ENCODE results near the gene WDFY3.

Gene WDFY3

GRCh38 chr4:84967243-84967690 lies 777 bp upstream of the WDFY3 start:
- peaks cover 0 to 34% (median 24%) of the 10 kb centered on the region in 5 donors for H3K4me1 ChIP-seq (ENCODE audit: control insufficient read depth in 5 of 5, insufficient read depth in 5 of 5, low read length in 5 of 5)
- H3K9ac ChIP-seq (ENCODE audit: low read length in 5 of 5) = peak overlapping the region; percentile 65 to 91 (median 86)
- peak overlapping the region; percentile 80 to 95 (median 87) for H3K4me3 ChIP-seq (ENCODE audit: low read depth in 1 of 5, low read length in 5 of 5)
- no peaks in the 10 kb centered on the region for H3K9me3 ChIP-seq (ENCODE audit: control insufficient read depth in 5 of 5, low read length in 5 of 5)
- H3K27me3 ChIP-seq (ENCODE audit: control insufficient read depth in 5 of 5, insufficient read depth in 4 of 5, low read length in 5 of 5) = no peaks in the 10 kb centered on the region
- peak overlapping the region; percentile 92 for H3K27ac ChIP-seq (ENCODE audit: low read depth, low read length)
- no peaks in the 10 kb centered on the region for H3K36me3 ChIP-seq (ENCODE audit: control insufficient read depth in 5 of 5, insufficient read depth in 5 of 5, low read length in 5 of 5)

DNA sequence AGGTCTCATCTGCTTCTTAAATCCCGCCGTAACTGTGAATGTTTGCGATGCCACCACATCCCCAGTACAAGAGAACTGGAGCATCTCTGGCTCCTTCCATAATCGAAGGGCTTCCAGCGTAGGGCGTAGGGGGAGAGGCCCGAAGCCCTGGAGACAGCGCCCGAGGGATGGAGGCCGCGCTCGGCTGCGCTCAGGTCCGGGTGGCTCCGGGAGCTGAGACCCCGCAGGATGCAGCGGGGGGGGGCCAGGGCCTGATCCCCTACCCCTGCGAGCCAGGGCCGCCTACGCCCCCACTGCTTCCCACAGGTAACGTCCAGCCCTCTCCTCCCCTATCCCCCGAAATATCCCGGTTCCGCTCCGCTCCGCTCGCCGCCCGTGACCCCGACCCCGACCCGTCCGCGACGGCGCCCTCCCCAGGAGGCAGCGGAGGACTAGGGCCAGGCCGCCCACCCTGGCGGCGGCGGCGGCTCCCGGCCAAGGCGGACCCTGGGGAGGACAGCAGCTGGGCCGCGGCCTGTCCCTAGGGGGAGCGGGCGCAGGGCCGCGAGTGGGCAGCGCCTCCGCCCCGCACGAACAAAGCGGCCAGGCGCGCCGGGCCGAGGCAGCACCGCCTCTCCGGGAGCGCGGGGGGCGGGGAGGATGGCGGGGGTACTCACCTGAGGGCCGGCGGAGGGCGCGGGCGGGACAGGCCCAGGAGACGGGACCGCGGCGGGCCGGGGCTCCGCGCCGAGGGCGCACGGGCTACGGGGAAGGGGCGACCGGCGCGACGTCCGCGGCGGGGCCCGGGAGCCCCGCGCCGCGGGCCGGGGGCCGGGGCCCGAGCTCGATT lies 723 bp downstream of the WDFY3 start:
- H3K9me3 ChIP-seq (ENCODE audit: control insufficient read depth in 5 of 5, low read length in 5 of 5) = no peaks in the 10 kb centered on the region
- H3K9ac ChIP-seq (ENCODE audit: low read length in 5 of 5) = peak overlapping the region; percentile 79 to 89 (median 83)
- no peaks in the 10 kb centered on the region for H3K27me3 ChIP-seq (ENCODE audit: control insufficient read depth in 5 of 5, insufficient read depth in 4 of 5, low read length in 5 of 5)
- peak overlapping the region; percentile 79 to 95 (median 87) for H3K4me3 ChIP-seq (ENCODE audit: low read depth in 1 of 5, low read length in 5 of 5)
- no peaks in the 10 kb centered on the region for H3K36me3 ChIP-seq (ENCODE audit: control insufficient read depth in 5 of 5, insufficient read depth in 5 of 5, low read length in 5 of 5)
- peaks cover 0 to 31% (median 24%) of the 10 kb centered on the region in 5 donors for H3K4me1 ChIP-seq (ENCODE audit: control insufficient read depth in 5 of 5, insufficient read depth in 5 of 5, low read length in 5 of 5)
- peak overlapping the region; percentile 92 for H3K27ac ChIP-seq (ENCODE audit: low read depth, low read length)

DNA sequence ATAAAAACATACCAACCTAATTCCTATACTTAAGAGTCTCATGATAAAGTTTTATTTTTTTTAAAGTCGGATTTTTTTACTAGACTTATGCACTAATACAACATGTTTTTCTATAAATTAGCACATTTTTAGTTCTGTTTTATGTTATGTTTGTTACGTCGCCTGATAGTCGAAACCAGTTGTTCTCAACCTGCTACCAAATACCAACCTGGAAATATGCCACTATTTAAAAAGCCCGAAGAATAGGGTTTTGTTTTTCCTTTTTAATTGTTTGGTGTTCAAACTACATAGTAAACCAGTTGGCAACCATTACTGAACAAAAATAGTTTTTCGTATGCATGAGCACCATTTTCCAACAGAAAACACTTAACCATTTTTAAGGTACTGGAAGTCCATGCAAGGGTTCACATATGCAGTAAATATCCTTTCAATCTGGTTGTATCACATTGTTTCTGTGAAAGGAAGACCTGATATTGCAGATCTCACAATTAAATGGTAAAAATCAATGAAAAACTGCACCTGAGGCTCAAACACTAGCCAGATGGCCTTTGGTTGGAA lies 1.4 kb downstream of the WDFY3 start:
- H3K9me3 ChIP-seq (ENCODE audit: control insufficient read depth in 5 of 5, low read length in 5 of 5) = no peaks in the 10 kb centered on the region
- no peaks in the 10 kb centered on the region for H3K27me3 ChIP-seq (ENCODE audit: control insufficient read depth in 5 of 5, insufficient read depth in 4 of 5, low read length in 5 of 5)
- H3K36me3 ChIP-seq (ENCODE audit: control insufficient read depth in 5 of 5, insufficient read depth in 5 of 5, low read length in 5 of 5) = no peaks in the 10 kb centered on the region
- peak overlapping the region; percentile 72 to 87 (median 80) for H3K9ac ChIP-seq (ENCODE audit: low read length in 5 of 5)
- H3K4me1 ChIP-seq (ENCODE audit: control insufficient read depth in 5 of 5, insufficient read depth in 5 of 5, low read length in 5 of 5) = peaks cover 0 to 31% (median 24%) of the 10 kb centered on the region in 5 donors
- H3K27ac ChIP-seq (ENCODE audit: low read depth, low read length) = peak overlapping the region; percentile 79
- peak overlapping the region; percentile 79 to 95 (median 87) for H3K4me3 ChIP-seq (ENCODE audit: low read depth in 1 of 5, low read length in 5 of 5)

DNA sequence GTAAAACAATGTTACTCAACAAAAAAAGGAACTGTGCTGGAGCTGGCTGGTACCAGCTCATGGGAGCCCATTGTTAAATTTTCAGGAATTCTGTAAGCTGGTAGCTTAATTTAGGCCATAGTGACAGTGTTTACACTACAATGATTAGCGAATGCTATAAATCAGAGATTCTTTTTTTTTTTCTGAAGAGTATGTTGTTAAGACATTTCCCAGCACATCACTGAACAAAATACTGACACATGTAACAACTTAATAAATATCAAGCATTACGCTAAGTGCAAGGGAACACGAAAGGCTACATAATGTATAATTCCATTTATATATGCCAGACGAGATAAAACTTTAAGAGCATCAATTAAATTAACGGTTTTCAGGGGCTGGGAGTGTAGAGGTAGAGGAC lies 4.4 kb downstream of the WDFY3 start:
- H3K4me3 ChIP-seq (ENCODE audit: low read depth in 1 of 5, low read length in 5 of 5) = no peak overlapping the region
- no peak overlapping the region for H3K27ac ChIP-seq (ENCODE audit: low read depth, low read length)
- H3K36me3 ChIP-seq (ENCODE audit: control insufficient read depth in 5 of 5, insufficient read depth in 5 of 5, low read length in 5 of 5) = no peaks in the 10 kb centered on the region
- H3K27me3 ChIP-seq (ENCODE audit: control insufficient read depth in 5 of 5, insufficient read depth in 4 of 5, low read length in 5 of 5) = no peaks in the 10 kb centered on the region
- peaks cover 0 to 23% (median 19%) of the 10 kb centered on the region in 5 donors for H3K4me1 ChIP-seq (ENCODE audit: control insufficient read depth in 5 of 5, insufficient read depth in 5 of 5, low read length in 5 of 5)
- H3K9me3 ChIP-seq (ENCODE audit: control insufficient read depth in 5 of 5, low read length in 5 of 5) = no peaks in the 10 kb centered on the region
- no peak overlapping the region for H3K9ac ChIP-seq (ENCODE audit: low read length in 5 of 5)

- Histone ChIP-seq H3K4me1 (ENCODE audit: control insufficient read depth in 5 of 5, insufficient read depth in 5 of 5, low read length in 5 of 5) (peaks cover 0 to 18% (median 5%) of the 10 kb centered on the region in 5 donors), H3K27ac (ENCODE audit: low read depth, low read length) (no peak overlapping the region), H3K36me3 (ENCODE audit: control insufficient read depth in 5 of 5, insufficient read depth in 5 of 5, low read length in 5 of 5) (no peaks in the 10 kb centered on the region), H3K4me3 (ENCODE audit: low read depth in 1 of 5, low read length in 5 of 5) (no peak overlapping the region), H3K9me3 (ENCODE audit: control insufficient read depth in 5 of 5, low read length in 5 of 5) (no peaks in the 10 kb centered on the region), H3K27me3 (ENCODE audit: control insufficient read depth in 5 of 5, insufficient read depth in 4 of 5, low read length in 5 of 5) (no peaks in the 10 kb centered on the region), H3K9ac (ENCODE audit: low read length in 5 of 5) (no peak overlapping the region)
Measured at GRCh38 chr4:84958434-84958833, 8.1 kb downstream of the WDFY3 start.

GRCh38 chr4:84957514-84958420 lies 8.7 kb downstream of the WDFY3 start:
- Histone ChIP-seq H3K27me3 (ENCODE audit: control insufficient read depth in 5 of 5, insufficient read depth in 4 of 5, low read length in 5 of 5) (no peaks in the 10 kb centered on the region), H3K4me1 (ENCODE audit: control insufficient read depth in 5 of 5, insufficient read depth in 5 of 5, low read length in 5 of 5) (peaks cover 0 to 18% (median 5%) of the 10 kb centered on the region in 5 donors)

GRCh38 chr4:84956014-84956413 lies 10.5 kb downstream of the WDFY3 start:
- H3K27me3 ChIP-seq (ENCODE audit: control insufficient read depth in 5 of 5, insufficient read depth in 4 of 5, low read length in 5 of 5) = no peaks in the 10 kb centered on the region
- no peak overlapping the region for H3K27ac ChIP-seq (ENCODE audit: low read depth, low read length)
- H3K9me3 ChIP-seq (ENCODE audit: control insufficient read depth in 5 of 5, low read length in 5 of 5) = no peaks in the 10 kb centered on the region
- no peaks in the 10 kb centered on the region for H3K36me3 ChIP-seq (ENCODE audit: control insufficient read depth in 5 of 5, insufficient read depth in 5 of 5, low read length in 5 of 5)
- no peak overlapping the region for H3K9ac ChIP-seq (ENCODE audit: low read length in 5 of 5)
- H3K4me3 ChIP-seq (ENCODE audit: low read depth in 1 of 5, low read length in 5 of 5) = no peak overlapping the region
- H3K4me1 ChIP-seq (ENCODE audit: control insufficient read depth in 5 of 5, insufficient read depth in 5 of 5, low read length in 5 of 5) = peaks cover 0 to 20% (median 5%) of the 10 kb centered on the region in 5 donors

More at GRCh38 chr4:84957514-84958420, 8.7 kb downstream of the WDFY3 start:
- H3K9ac ChIP-seq (ENCODE audit: low read length in 5 of 5) = no peak overlapping the region
- no peaks in the 10 kb centered on the region for H3K9me3 ChIP-seq (ENCODE audit: control insufficient read depth in 5 of 5, low read length in 5 of 5)
- H3K27ac ChIP-seq (ENCODE audit: low read depth, low read length) = no peak overlapping the region
- no peaks in the 10 kb centered on the region for H3K36me3 ChIP-seq (ENCODE audit: control insufficient read depth in 5 of 5, insufficient read depth in 5 of 5, low read length in 5 of 5)
- no peak overlapping the region for H3K4me3 ChIP-seq (ENCODE audit: low read depth in 1 of 5, low read length in 5 of 5)

DNA sequence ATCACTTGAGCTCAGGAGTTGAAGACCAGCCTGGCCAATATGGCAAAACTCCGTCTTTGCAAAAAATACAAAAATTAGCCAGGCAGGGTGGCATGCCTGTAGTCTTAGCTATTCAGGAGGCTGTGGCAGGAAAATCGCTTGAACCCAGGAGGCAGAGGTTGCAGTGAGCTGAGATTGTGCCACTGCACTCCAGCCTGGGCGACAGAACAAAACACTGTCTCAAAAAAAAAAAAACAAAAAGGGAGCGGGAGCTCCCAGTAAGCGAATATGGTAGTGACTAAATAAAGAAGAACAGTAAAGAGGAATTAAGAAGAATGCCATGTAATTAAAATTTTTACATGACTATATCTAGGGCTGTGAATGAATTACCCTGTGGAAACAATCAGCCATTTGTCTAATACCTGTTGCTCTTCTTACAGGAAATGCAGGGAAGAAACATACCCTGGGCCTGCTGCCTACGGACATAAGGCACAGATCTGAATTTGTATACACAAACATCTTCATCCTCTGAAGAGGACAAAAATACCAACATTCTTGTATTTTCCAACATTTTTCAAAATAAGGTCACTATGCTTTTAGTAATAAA lies 11.4 kb downstream of the WDFY3 start:
- Histone ChIP-seq H3K36me3 (ENCODE audit: control insufficient read depth in 5 of 5, insufficient read depth in 5 of 5, low read length in 5 of 5) (no peaks in the 10 kb centered on the region), H3K27me3 (ENCODE audit: control insufficient read depth in 5 of 5, insufficient read depth in 4 of 5, low read length in 5 of 5) (no peaks in the 10 kb centered on the region), H3K9me3 (ENCODE audit: control insufficient read depth in 5 of 5, low read length in 5 of 5) (no peaks in the 10 kb centered on the region), H3K4me1 (ENCODE audit: control insufficient read depth in 5 of 5, insufficient read depth in 5 of 5, low read length in 5 of 5) (peaks cover 0 to 23% (median 5%) of the 10 kb centered on the region in 5 donors), H3K4me3 (ENCODE audit: low read depth in 1 of 5, low read length in 5 of 5) (no peak overlapping the region), H3K27ac (ENCODE audit: low read depth, low read length) (no peak overlapping the region), H3K9ac (ENCODE audit: low read length in 5 of 5) (no peak overlapping the region)

GRCh38 chr4:84952776-84953175 lies 13.7 kb downstream of the WDFY3 start:
- H3K9me3 ChIP-seq (ENCODE audit: control insufficient read depth in 5 of 5, low read length in 5 of 5) = no peaks in the 10 kb centered on the region
- peaks cover 0 to 32% (median 18%) of the 10 kb centered on the region in 5 donors for H3K4me1 ChIP-seq (ENCODE audit: control insufficient read depth in 5 of 5, insufficient read depth in 5 of 5, low read length in 5 of 5)
- no peak overlapping the region for H3K4me3 ChIP-seq (ENCODE audit: low read depth in 1 of 5, low read length in 5 of 5)
- no peaks in the 10 kb centered on the region for H3K36me3 ChIP-seq (ENCODE audit: control insufficient read depth in 5 of 5, insufficient read depth in 5 of 5, low read length in 5 of 5)
- H3K27me3 ChIP-seq (ENCODE audit: control insufficient read depth in 5 of 5, insufficient read depth in 4 of 5, low read length in 5 of 5) = no peaks in the 10 kb centered on the region
- H3K27ac ChIP-seq (ENCODE audit: low read depth, low read length) = no peak overlapping the region
- no peak overlapping the region for H3K9ac ChIP-seq (ENCODE audit: low read length in 5 of 5)

All from subcutaneous abdominal adipose tissue (tissue), 5 donors.